H1 (cell line): ENCODE results near the gene FGD4. TPM values are rescaled to one million over a fixed set of nuclear protein-coding genes. Genes with fewer than 3 reads are reported as not detected.
A peak's percentile ranks its signal among the peaks of the same experiment; 100 is the strongest.

Experiments used
- CTCF ChIA-PET: fragments of 300-600 bp; sonication (Branson Sonifier 250); formaldehyde crosslinking; loops from one replicate; lab custom pipeline; 2021; ENCODE audit not compliant: partially characterized antibody; lab: Charles Lee
- POLR2A ChIA-PET: fragments of 300-600 bp; sonication (Branson Sonifier 250); formaldehyde crosslinking; loops from one replicate; lab custom pipeline; 2021; ENCODE audit warnings: inconsistent platforms; ENCODE audit not compliant: partially characterized antibody; lab: Charles Lee
- DNase-seq, 2 experiments: peaks; one replicate each; pipeline versions ENCODE4 v3.0.0 to v3.0.0-alpha.2; 2010 to 2022; ENCODE audit warnings: low spot score in 2 of 2, low read depth in 1 of 2, mixed read lengths in 1 of 2
- FAIRE-seq: peaks from 2 replicates; lab custom pipeline; 2011; peaks lifted over from hg19 to GRCh38; lab: Jason Lieb, UNC
- H2AFZ ChIP-seq: 2 replicates; pipeline ENCODE4 v1.8.1; 2012; ENCODE audit warnings: low read length, inconsistent platforms
- H2AK5ac ChIP-seq: 2 replicates; pipeline ENCODE4 v1.6.1; 2013; ENCODE audit warnings: low read depth, low read length
- H2BK120ac ChIP-seq: replicated peaks from 2 replicates; pipeline ENCODE3; 2013; ENCODE audit warnings: low read depth, low read length, inconsistent platforms
- H2BK12ac ChIP-seq: 2 replicates; pipeline ENCODE4 v1.6.1; 2013; ENCODE audit warnings: low read depth, low read length
- H2BK15ac ChIP-seq: 2 replicates; pipeline ENCODE4 v1.6.1; 2013; ENCODE audit warnings: low read length
- H2BK20ac ChIP-seq: 2 replicates; pipeline ENCODE4 v1.6.1; 2013; ENCODE audit warnings: low read length
- H2BK5ac ChIP-seq: 2 replicates; pipeline ENCODE4 v1.6.1; 2013; ENCODE audit warnings: low read depth, low read length
- H3K14ac ChIP-seq: 2 replicates; pipeline ENCODE4 v1.6.1; 2013; ENCODE audit warnings: inconsistent platforms; ENCODE audit not compliant: insufficient read length
- H3K18ac ChIP-seq: 2 replicates; pipeline ENCODE4 v1.6.1; 2013; ENCODE audit warnings: low read length; ENCODE audit errors: extremely low read depth
- H3K23ac ChIP-seq: 2 replicates; pipeline ENCODE4 v1.6.1; 2013; ENCODE audit warnings: inconsistent platforms; ENCODE audit not compliant: insufficient read length
- H3K23me2 ChIP-seq: 2 replicates; pipeline ENCODE4 v1.6.1; 2013; ENCODE audit warnings: low read depth, low read length
- H3K27ac ChIP-seq: 2 replicates; pipeline ENCODE4 v1.6.1; 2011; ENCODE audit warnings: low read depth, low read length, inconsistent platforms
- H3K27me3 ChIP-seq, 4 experiments: replicated peaks in 1 of 4; 1 replicate in 1 of 4; 2 replicates in 3 of 4; pipeline versions ENCODE4 v1.6.1 to v1.8.1; 2011 to 2013; ENCODE audit warnings: low read length in 3 of 4, mild to moderate bottlenecking in 3 of 4, inconsistent platforms in 2 of 4, mixed read lengths in 2 of 4, moderate library complexity in 1 of 4; ENCODE audit not compliant: control insufficient read depth in 3 of 4, insufficient read depth in 3 of 4; ENCODE audit errors: extremely low read depth in 1 of 4
- H3K36me3 ChIP-seq, 4 experiments: 2 replicates each; pipeline versions ENCODE4 v1.6.1 to v1.8.1; 2011 to 2013; ENCODE audit warnings: mild to moderate bottlenecking in 4 of 4, low read length in 3 of 4, moderate library complexity in 2 of 4, control low read depth in 1 of 4, inconsistent platforms in 1 of 4; ENCODE audit not compliant: insufficient read depth in 4 of 4, control insufficient read depth in 2 of 4
- H3K4ac ChIP-seq: replicated peaks from 2 replicates; pipeline ENCODE3; 2013; ENCODE audit warnings: low read length, low read depth, mixed read lengths, inconsistent platforms; ENCODE audit not compliant: insufficient read length
- H3K4me1 ChIP-seq, 4 experiments: replicated peaks in 1 of 4; 1 replicate in 1 of 4; 2 replicates in 3 of 4; pipeline versions ENCODE4 v1.6.1 to v1.8.1; 2011 to 2013; ENCODE audit warnings: low read length in 3 of 4, inconsistent platforms in 2 of 4, mixed read lengths in 1 of 4; ENCODE audit not compliant: insufficient read depth in 4 of 4, control insufficient read depth in 3 of 4
- H3K4me2 ChIP-seq, 2 experiments: 2 replicates each; pipeline versions ENCODE4 v1.6.1 to v1.8.1; 2011 to 2013; ENCODE audit warnings: low read depth in 2 of 2, low read length in 2 of 2, control low read depth in 1 of 2, inconsistent platforms in 1 of 2, mild to moderate bottlenecking in 1 of 2; ENCODE audit not compliant: insufficient read depth in 1 of 2
- H3K4me3 ChIP-seq, 4 experiments: fragments of 200-600, 300-600 bp in 1 of 4; sonication (generic), shearing (Covaris generic), sonication (Bioruptor Twin) in 1 of 4; 2 replicates each; pipeline versions ENCODE4 v1.5.1 to v1.8.1; 2011 to 2016; ENCODE audit warnings: low read length in 4 of 4, low read depth in 3 of 4, control low read depth in 2 of 4, inconsistent platforms in 2 of 4, mild to moderate bottlenecking in 2 of 4, mixed read lengths in 1 of 4, moderate library complexity in 1 of 4; ENCODE audit not compliant: insufficient read depth in 2 of 4; ENCODE audit errors: extremely low read depth in 1 of 4
- H3K56ac ChIP-seq: replicated peaks from 2 replicates; pipeline ENCODE3; 2013; ENCODE audit warnings: low read depth, mild to moderate bottlenecking, mixed read lengths, low read length, inconsistent platforms; ENCODE audit not compliant: insufficient read length
- H3K79me1 ChIP-seq: 2 replicates; pipeline ENCODE4 v1.6.1; 2013; ENCODE audit warnings: low read depth, low read length, control low read depth
- H3K79me2 ChIP-seq, 2 experiments: 2 replicates each; pipeline versions ENCODE4 v1.6.1 to v1.8.1; 2012 to 2013; ENCODE audit warnings: low read length in 2 of 2, mild to moderate bottlenecking in 2 of 2, inconsistent platforms in 1 of 2; ENCODE audit not compliant: insufficient read depth in 2 of 2, control insufficient read depth in 1 of 2
- H3K9ac ChIP-seq, 4 experiments: replicated peaks in 1 of 4; 1 replicate in 1 of 4; 2 replicates in 3 of 4; pipeline versions ENCODE4 v1.6.1 to v1.8.1; 2011 to 2013; ENCODE audit warnings: low read depth in 3 of 4, low read length in 3 of 4, control low read depth in 2 of 4, mild to moderate bottlenecking in 2 of 4, moderate library complexity in 2 of 4, inconsistent platforms in 1 of 4; ENCODE audit errors: extremely low read depth in 1 of 4
- H3K9me3 ChIP-seq, 2 experiments: 2 replicates each; pipeline versions ENCODE4 v1.6.1 to v1.8.1; 2012 to 2013; ENCODE audit warnings: mild to moderate bottlenecking in 2 of 2, moderate library complexity in 2 of 2, control low read depth in 1 of 2, inconsistent platforms in 1 of 2, low read depth in 1 of 2, low read length in 1 of 2, mixed read lengths in 1 of 2; ENCODE audit not compliant: insufficient read depth in 2 of 2
- H4K20me1 ChIP-seq, 2 experiments: replicated peaks in 1 of 2; 2 replicates each; pipeline versions ENCODE3 to v1.8.1; 2011 to 2013; ENCODE audit warnings: inconsistent platforms in 2 of 2, low read length in 2 of 2, mild to moderate bottlenecking in 1 of 2; ENCODE audit not compliant: insufficient read depth in 2 of 2, control insufficient read depth in 1 of 2
- H4K5ac ChIP-seq: 2 replicates; pipeline ENCODE4 v1.6.1; 2013; ENCODE audit warnings: low read length, low read depth, mixed read lengths, inconsistent platforms; ENCODE audit not compliant: insufficient read length
- H4K8ac ChIP-seq: 2 replicates; pipeline ENCODE4 v1.8.0; 2013; ENCODE audit warnings: mild to moderate bottlenecking, moderate library complexity, low read length, inconsistent platforms; ENCODE audit not compliant: insufficient read depth; ENCODE audit errors: extremely low read depth
- H4K91ac ChIP-seq: replicated peaks from 2 replicates; pipeline ENCODE3; 2013; ENCODE audit warnings: low read length, mixed read lengths, inconsistent platforms; ENCODE audit not compliant: insufficient read length
- BRCA1 ChIP-seq: IDR thresholded peaks from 2 replicates; pipeline ENCODE4 v1.6.1; 2012; ENCODE audit warnings: low read depth, low read length, improper control_type of control experiment
- CBX5 ChIP-seq: fragments of 300-800, 300-1000 bp; sonication (generic); IDR thresholded peaks from 2 replicates; pipeline ENCODE4 v1.7.1; 2016; ENCODE audit warnings: antibody characterized with exemption, low read length, low read depth
- CBX8 ChIP-seq: fragments of 300-800, 300-1000 bp; sonication (generic); IDR thresholded peaks from 2 replicates; pipeline ENCODE4 v1.7.1; 2016; ENCODE audit warnings: low read depth, low read length, borderline replicate concordance
- CEBPB ChIP-seq: IDR thresholded peaks from 2 replicates; pipeline ENCODE4 v1.6.1; 2012; ENCODE audit warnings: low read depth, low read length
- CREB1 ChIP-seq: IDR thresholded peaks from 2 replicates; pipeline ENCODE4 v1.6.1; 2012; ENCODE audit warnings: inconsistent platforms
- EGR1 ChIP-seq: IDR thresholded peaks from 2 replicates; pipeline ENCODE4 v1.6.1; 2011; ENCODE audit warnings: low read depth, low read length, borderline replicate concordance
- GTF2F1 ChIP-seq: IDR thresholded peaks from 2 replicates; pipeline ENCODE4 v1.6.1; 2012; ENCODE audit warnings: low read depth, low read length, improper control_type of control experiment, borderline replicate concordance
- JUND ChIP-seq: IDR thresholded peaks from 2 replicates; pipeline ENCODE4 v1.6.1; 2011; ENCODE audit warnings: mild to moderate bottlenecking, improper control_type of control experiment, low read length
- KDM4A ChIP-seq: IDR thresholded peaks from one replicate; pipeline ENCODE4 v1.7.1; 2012; ENCODE audit warnings: low read depth, mild to moderate bottlenecking, moderate library complexity, low read length, inconsistent platforms; ENCODE audit not compliant: severe bottlenecking
- NRF1 ChIP-seq: IDR thresholded peaks from 2 replicates; pipeline ENCODE4 v1.6.1; 2011; ENCODE audit warnings: mild to moderate bottlenecking, low read depth, low read length, improper control_type of control experiment
- SP2 ChIP-seq: IDR thresholded peaks from 2 replicates; pipeline ENCODE4 v1.6.1; 2012; ENCODE audit warnings: mild to moderate bottlenecking, low read length, inconsistent platforms
- SRF ChIP-seq: IDR thresholded peaks from 2 replicates; pipeline ENCODE4 v1.6.1; 2011; ENCODE audit warnings: mild to moderate bottlenecking, low read depth, low read length, moderate library complexity
- TAF7 ChIP-seq: optimal IDR thresholded peaks from 2 replicates; pipeline ENCODE3; 2011; ENCODE audit warnings: low read depth, mild to moderate bottlenecking, inconsistent platforms, low read length, moderate library complexity, borderline replicate concordance
- ZNF274 ChIP-seq: IDR thresholded peaks from 2 replicates; pipeline ENCODE4 v1.7.0; 2012; ENCODE audit warnings: low read length, borderline replicate concordance; ENCODE audit errors: extremely low read depth
- WGBS, 2 experiments: shearing (Covaris generic) in 1 of 2; methylation state at CpG; one replicate each; pipeline versions ENCODE4 v1.1.6 to v1.1.7; 2013 to 2015; ENCODE audit warnings: low lambda C conversion rate in 2 of 2, mixed read lengths in 2 of 2, inconsistent platforms in 1 of 2, low coverage in 1 of 2, missing lambda C conversion rate in 1 of 2; ENCODE audit not compliant: insufficient replicate concordance in 2 of 2, insufficient coverage in 1 of 2, insufficient read length in 1 of 2; ENCODE audit errors: extremely low coverage in 1 of 2, missing lambda C conversion rate in 1 of 2; 5-methylcytosine and 5-hydroxymethylcytosine counted together
- polyA plus RNA-seq, 7 experiments: library from polyadenylated mRNA; depleted of rRNA in 3 of 7; stranded (reverse) in 5 of 7; unstranded in 2 of 7; fragments of >200 nt in 5 of 7; fragments of 200-250 nt in 2 of 7; gene quantifications; 1 replicate in 5 of 7; 2 replicates in 1 of 7; 4 replicates in 1 of 7; pipeline versions ENCODE4 v1.2.1 to v1.2.3, GENCODE V29; 2011 to 2013; ENCODE audit warnings: missing spikeins in 2 of 7, mixed read lengths in 2 of 7
- total RNA-seq: library from RNA; stranded (reverse); fragmentation: NEBNext Ultra II Directional; extraction: Animal tissue kit (Norgen Biotek cat#: 25700); gene quantifications from 2 replicates; pipeline ENCODE4 v1.2.1, GENCODE V29; 2021

FGD4 gene
- total and polyA plus RNA-seq, 2 of the 8 experiments (the other 6 are each of a cell fraction or from before 2014, with no cell fraction given) = 8.5 to 48.2 TPM

DNA sequence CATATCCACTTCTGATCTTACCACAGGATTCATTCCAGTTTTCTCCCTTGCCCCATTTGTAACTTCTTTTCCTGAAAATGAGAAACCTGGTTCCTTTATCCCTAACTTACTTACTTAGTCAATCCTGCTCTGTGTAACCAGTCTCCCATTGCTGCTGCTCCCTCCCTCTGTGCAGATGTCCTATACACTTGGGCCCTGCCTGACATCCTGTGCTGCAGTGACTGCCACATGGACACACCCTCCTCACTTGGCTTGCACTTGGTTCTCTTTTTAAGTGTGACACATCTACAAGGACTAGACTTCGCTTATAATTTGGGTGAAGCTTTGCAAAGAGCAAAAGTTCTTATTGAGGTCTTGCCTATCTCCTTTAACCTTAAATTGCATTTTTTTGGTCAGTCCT is 51.4 kb downstream of the FGD4 start:
- H2BK20ac ChIP-seq = no peak overlapping the region
- no peak overlapping the region for H2BK5ac ChIP-seq
- H3K36me3 ChIP-seq = no peaks in the 10 kb centered on the region
- H3K27ac ChIP-seq = no peak overlapping the region
- no peak overlapping the region for H3K56ac ChIP-seq
- peaks cover 6% of the 10 kb centered on the region for H3K79me1 ChIP-seq
- no peak for DNase-seq
- TF ChIP-seq KDM4A (no peak), BRCA1 (no peak), CREB1 (no peak), EGR1 (no peak), CBX8 (no peak), NRF1 (no peak), TAF7 (no peak), SRF (no peak), CBX5 (no peak), ZNF274 (no peak), JUND (no peak), SP2 (no peak), GTF2F1 (no peak), CEBPB (no peak)
- H3K79me2 ChIP-seq = peaks cover 11 to 73% of the 10 kb centered on the region in 2 experiments
- no peak for FAIRE-seq
- no peak overlapping the region for H4K91ac ChIP-seq
- H3K4me2 ChIP-seq = no peak overlapping the region
- H2BK15ac ChIP-seq = no peak overlapping the region
- no peak overlapping the region for H2AK5ac ChIP-seq
- peaks cover 0 to 4% of the 10 kb centered on the region in 2 experiments for H4K20me1 ChIP-seq
- peak overlapping the region; percentile 15; the same call in 1 of the 2 replicates for H3K18ac ChIP-seq
- CTCF ChIA-PET = no interaction called here
- H3K27me3 ChIP-seq = no peaks in the 10 kb centered on the region
- H2AFZ ChIP-seq = no peak overlapping the region
- no peak overlapping the region for H4K5ac ChIP-seq
- POLR2A ChIA-PET = no interaction called here
- H3K23me2 ChIP-seq = no peaks in the 10 kb centered on the region; the same call in 1 of the 2 replicates
- H2BK120ac ChIP-seq = no peak overlapping the region
- WGBS, 2 experiments = 94% methylated on average over 1 of the region's 1 CpG; no CpG with 5 or more reads in 1 of the 2 experiments
- no peak overlapping the region for H3K9ac ChIP-seq
- H2BK12ac ChIP-seq = no peak overlapping the region
- no peak overlapping the region for H3K4me3 ChIP-seq
- H3K4me1 ChIP-seq = peaks cover 2 to 24% (median 18%) of the 10 kb centered on the region in 4 experiments; a peak in 6 of 7 replicates
- H3K23ac ChIP-seq = no peak overlapping the region
- no peak overlapping the region for H3K14ac ChIP-seq
- no peaks in the 10 kb centered on the region for H3K9me3 ChIP-seq
- no peak overlapping the region for H4K8ac ChIP-seq
- no peak overlapping the region for H3K4ac ChIP-seq
